Medulla oblongata (tissue), 1 donor: ENCODE data around the gene GXYLT2.

Experiments
- DNase-seq: peaks from one replicate; pipeline ENCODE4 v3.0.0-alpha.2; 2015; ENCODE audit errors: extremely low spot score

GXYLT2 gene

DNA sequence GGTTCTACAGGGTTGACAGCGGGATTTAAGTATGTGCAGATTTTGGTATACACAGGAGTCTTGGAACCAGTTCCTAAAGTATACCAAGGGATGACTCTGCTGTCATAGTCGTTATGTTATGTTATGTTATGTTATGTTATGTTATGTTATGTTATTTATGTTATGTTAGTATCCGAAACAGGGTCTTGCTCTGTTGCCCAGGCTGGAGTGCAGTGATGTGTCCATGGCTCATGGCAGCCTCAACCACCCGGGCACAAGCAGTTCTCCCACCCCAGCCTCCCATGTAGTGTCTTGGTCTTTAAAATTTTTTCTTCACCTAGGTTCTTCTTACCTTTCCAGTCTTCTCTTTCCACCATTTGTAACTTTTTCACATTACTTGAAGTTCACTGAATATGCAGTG lies 130.5 kb downstream of the GXYLT2 start:
- DNase-seq = no peak

GRCh38 chr3:73018790-73019441 lies 131.1 kb downstream of the GXYLT2 start:
- DNase-seq = no peak

DNA sequence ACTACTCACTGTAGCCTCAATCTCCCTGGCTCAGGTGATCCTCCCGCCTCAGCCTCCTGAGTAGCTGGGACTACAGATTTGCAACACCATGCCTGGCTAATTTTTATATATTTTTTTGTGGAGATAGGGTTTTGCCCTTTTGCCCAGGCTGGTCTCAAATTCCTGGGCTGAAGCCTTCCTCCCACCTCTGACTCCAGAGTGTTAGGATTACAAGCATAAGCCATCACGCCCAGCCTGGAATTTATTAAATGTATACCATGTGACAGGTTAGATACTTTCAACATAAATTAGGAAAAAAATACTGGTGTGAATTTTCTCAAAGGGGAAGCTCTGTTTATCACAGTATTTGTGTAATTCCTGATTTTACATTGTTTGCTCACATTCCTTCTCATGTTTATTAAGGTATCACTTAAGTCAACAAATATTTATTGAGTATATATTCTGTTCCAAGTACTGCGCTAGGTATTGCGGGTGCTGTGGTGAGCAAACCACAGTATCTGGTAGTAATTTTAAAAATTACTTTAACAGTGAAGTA lies 133.5 kb downstream of the GXYLT2 start:
- DNase-seq = no peak

DNA sequence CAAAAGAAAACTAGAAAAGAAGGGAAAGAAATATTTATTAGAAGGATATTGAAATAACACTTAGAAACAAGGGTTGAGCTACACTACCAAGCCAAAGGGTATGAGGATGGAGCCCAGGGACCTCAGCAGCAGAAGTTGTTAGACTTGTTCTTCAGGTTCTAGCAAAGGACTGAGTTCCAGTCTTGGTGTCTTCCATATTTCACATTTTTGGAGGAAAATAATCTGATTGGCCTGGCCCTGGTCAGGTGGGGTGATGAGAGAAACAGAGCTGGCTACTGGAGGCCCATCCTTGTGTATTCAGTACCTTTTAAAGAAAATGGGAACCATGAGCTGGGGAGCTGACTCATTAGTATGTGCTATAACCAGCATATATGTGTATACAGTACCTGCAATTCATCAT lies 137.0 kb downstream of the GXYLT2 start:
- DNase-seq = no peak

- peak; percentile 52 for DNase-seq
Measured at GRCh38 chr3:73026111-73026759, 138.4 kb downstream of the GXYLT2 start.
